Measurements from ENCODE around the gene SLMAP.

SLMAP gene

GRCh38 chr3:57794501-57794900 is 38.4 kb downstream of the SLMAP start:
- DNase-seq (ENCODE audit: low spot score): no peak
- TF ChIP-seq, protein P1, sequence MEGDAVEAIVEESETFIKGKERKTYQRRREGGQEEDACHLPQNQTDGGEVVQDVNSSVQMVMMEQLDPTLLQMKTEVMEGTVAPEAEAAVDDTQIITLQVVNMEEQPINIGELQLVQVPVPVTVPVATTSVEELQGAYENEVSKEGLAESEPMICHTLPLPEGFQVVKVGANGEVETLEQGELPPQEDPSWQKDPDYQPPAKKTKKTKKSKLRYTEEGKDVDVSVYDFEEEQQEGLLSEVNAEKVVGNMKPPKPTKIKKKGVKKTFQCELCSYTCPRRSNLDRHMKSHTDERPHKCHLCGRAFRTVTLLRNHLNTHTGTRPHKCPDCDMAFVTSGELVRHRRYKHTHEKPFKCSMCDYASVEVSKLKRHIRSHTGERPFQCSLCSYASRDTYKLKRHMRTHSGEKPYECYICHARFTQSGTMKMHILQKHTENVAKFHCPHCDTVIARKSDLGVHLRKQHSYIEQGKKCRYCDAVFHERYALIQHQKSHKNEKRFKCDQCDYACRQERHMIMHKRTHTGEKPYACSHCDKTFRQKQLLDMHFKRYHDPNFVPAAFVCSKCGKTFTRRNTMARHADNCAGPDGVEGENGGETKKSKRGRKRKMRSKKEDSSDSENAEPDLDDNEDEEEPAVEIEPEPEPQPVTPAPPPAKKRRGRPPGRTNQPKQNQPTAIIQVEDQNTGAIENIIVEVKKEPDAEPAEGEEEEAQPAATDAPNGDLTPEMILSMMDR (IDR thresholded peaks at IDR 0.05; ENCODE audit: extremely low read depth, insufficient read depth, missing control alignments): no peak
- in situ Hi-C loops (cut with MboI; ENCODE audit: low pct_unique_long_range_greater_than_20kb, low sequenced_read_pairs, unreplicated experiment): no loop called here

- DNase-seq (ENCODE audit: low spot score): no peak
These were observed 38.8 kb downstream of the SLMAP start for GRCh38 chr3:57794951-57795350.

GRCh38 chr3:57796261-57796660 is 40.2 kb downstream of the SLMAP start:
- in situ Hi-C loops (cut with MboI; ENCODE audit: low pct_unique_long_range_greater_than_20kb, low sequenced_read_pairs, unreplicated experiment): no loop called here
- TF ChIP-seq, protein P1 (IDR thresholded peaks at IDR 0.05; ENCODE audit: extremely low read depth, insufficient read depth, missing control alignments): no peak
- DNase-seq (ENCODE audit: low spot score): no peak

More at GRCh38 chr3:57794951-57795350, 38.8 kb downstream of the SLMAP start:
- in situ Hi-C loops (cut with MboI; ENCODE audit: low pct_unique_long_range_greater_than_20kb, low sequenced_read_pairs, unreplicated experiment): no loop called here
- TF ChIP-seq, protein P1 (IDR thresholded peaks at IDR 0.05; ENCODE audit: extremely low read depth, insufficient read depth, missing control alignments): no peak

DNA sequence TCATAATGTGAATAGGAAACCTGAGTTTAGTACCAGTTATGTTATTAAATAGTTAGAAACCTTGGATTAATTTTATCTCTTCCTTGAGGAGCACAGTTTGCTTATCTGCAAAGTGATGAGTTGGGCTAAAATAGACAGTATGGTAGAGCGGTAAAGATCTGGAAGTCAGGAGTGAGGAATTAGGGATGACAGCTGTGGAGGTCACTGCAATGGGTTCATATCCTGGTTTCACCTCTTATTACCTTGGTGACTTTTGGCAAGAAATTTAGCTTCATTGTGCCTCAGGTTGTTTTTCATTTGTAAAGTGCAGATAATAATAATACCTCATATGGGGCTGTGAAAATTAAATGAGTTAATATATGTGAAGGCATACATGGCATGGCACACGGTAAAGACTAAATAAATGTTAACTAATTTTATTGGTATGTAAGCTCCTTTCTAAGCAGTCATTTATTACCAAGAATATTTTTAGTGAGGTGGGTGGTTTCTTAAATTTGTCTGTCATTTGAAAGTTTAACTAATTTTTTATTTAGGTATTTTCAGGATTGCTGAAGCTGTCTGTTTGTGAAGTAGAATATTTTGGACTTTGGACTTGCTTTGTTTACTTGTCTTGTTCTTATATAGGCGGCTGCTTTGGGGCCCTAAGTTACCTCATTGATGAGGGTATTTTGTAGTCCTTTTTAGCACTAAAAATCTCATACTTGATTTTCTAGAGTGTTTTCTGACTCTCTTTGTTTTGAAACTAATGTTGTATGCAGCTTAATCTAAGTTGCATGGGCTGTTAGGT is 41.8 kb downstream of the SLMAP start:
- no peak for DNase-seq (ENCODE audit: low spot score)
- in situ Hi-C loops (cut with MboI; ENCODE audit: low pct_unique_long_range_greater_than_20kb, low sequenced_read_pairs, unreplicated experiment): no loop called here
- TF ChIP-seq, protein P1 (IDR thresholded peaks at IDR 0.05; ENCODE audit: extremely low read depth, insufficient read depth, missing control alignments): no peak

- no peak for DNase-seq (ENCODE audit: low spot score)
- in situ Hi-C loops (cut with MboI; ENCODE audit: low pct_unique_long_range_greater_than_20kb, low sequenced_read_pairs, unreplicated experiment): no loop called here
- TF ChIP-seq, protein P1 (IDR thresholded peaks at IDR 0.05; ENCODE audit: extremely low read depth, insufficient read depth, missing control alignments): no peak
These were observed 47.6 kb downstream of the SLMAP start for GRCh38 chr3:57803647-57804081.

DNA sequence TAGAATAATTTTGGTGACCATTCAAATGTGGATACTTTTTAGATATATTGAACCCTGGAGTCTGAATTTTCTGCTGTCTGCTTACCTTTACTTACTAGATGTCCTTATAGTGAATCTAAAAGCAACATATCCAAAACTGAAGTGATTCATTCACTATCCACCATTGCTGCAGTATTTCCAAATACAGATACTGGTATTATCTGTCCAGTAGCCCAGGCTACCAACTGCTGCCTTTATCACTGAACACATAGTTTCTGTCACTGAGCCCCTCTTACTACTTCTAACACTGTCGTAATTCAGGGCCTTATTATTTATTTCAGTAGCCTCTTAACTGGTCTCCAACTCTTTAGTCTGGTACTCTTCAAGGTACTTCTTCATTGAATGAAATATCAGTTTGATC is 49.2 kb downstream of the SLMAP start:
- DNase-seq (ENCODE audit: low spot score): no peak
- in situ Hi-C loops (cut with MboI; ENCODE audit: low pct_unique_long_range_greater_than_20kb, low sequenced_read_pairs, unreplicated experiment): no loop called here
- TF ChIP-seq, protein P1 (IDR thresholded peaks at IDR 0.05; ENCODE audit: extremely low read depth, insufficient read depth, missing control alignments): no peak

Data from GM13977 (cell line).